Cardiac fibroblast (primary cell): Measurements from ENCODE around the gene HERPUD2.

Experiments
- DNase-seq, 2 donors: peaks; one replicate each; pipeline versions ENCODE4 v3.0.0 to v3.0.0-alpha.2; 2010; ENCODE audit warnings: low read depth in 2 of 2
- H3K4me3 ChIP-seq, 2 donors: replicated peaks in 1 of 2; 1 replicate in 1 of 2; 2 replicates in 1 of 2; pipeline ENCODE4 v1.5.1; 2011; ENCODE audit warnings: low read depth in 2 of 2, low read length in 2 of 2, mild to moderate bottlenecking in 2 of 2, moderate library complexity in 1 of 2
- CTCF ChIP-seq: IDR thresholded peaks from one replicate; pipeline ENCODE4 v1.5.1; 2011; ENCODE audit warnings: low read depth, mild to moderate bottlenecking, low read length, inconsistent platforms

HERPUD2 gene, protein sequence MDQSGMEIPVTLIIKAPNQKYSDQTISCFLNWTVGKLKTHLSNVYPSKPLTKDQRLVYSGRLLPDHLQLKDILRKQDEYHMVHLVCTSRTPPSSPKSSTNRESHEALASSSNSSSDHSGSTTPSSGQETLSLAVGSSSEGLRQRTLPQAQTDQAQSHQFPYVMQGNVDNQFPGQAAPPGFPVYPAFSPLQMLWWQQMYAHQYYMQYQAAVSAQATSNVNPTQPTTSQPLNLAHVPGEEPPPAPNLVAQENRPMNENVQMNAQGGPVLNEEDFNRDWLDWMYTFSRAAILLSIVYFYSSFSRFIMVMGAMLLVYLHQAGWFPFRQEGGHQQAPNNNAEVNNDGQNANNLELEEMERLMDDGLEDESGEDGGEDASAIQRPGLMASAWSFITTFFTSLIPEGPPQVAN

GRCh38 chr7:35694784-35695472, at the start of gene HERPUD2:
Gene HERPUD2 (minus strand): TSS chr7:35695135. CDS start chr7:35694330, 805 bp downstream.
- H3K4me3 ChIP-seq: peak within 1 kb of the TSS; percentile 87 to 89
- DNase-seq: peak; percentile 92 to 94
- no peak for TF ChIP-seq CTCF

GRCh38 chr7:35738889-35739288, 44.0 kb upstream of the HERPUD2 start:
- H3K4me3 ChIP-seq: no peak overlapping the region
- no peak for TF ChIP-seq CTCF
- no peak for DNase-seq

DNA sequence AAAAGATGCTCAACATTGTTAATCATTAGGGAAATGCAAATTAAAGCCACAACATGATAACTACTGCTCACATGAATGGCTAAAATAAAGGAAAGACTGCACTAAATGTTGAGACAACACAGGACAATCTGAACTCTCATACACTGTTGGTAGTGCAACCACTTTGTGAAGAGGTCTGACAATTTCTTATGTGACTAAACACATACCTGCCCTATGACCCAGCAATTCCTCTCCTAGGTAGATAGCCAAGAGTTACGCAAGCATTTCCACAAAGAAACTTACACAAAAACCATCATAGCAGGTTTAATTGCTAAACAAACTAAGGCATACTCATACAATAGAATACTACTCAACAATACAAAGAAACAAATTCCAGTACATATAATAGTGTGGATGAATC, 41.8 kb upstream of the HERPUD2 start:
- no peak for TF ChIP-seq CTCF
- peak; percentile 59 to 77 for DNase-seq
- H3K4me3 ChIP-seq: no peak overlapping the region

- no peak for DNase-seq
- no peak overlapping the region for H3K4me3 ChIP-seq
- no peak for TF ChIP-seq CTCF
These were observed 40.5 kb upstream of the HERPUD2 start for GRCh38 chr7:35735396-35735795.

DNA sequence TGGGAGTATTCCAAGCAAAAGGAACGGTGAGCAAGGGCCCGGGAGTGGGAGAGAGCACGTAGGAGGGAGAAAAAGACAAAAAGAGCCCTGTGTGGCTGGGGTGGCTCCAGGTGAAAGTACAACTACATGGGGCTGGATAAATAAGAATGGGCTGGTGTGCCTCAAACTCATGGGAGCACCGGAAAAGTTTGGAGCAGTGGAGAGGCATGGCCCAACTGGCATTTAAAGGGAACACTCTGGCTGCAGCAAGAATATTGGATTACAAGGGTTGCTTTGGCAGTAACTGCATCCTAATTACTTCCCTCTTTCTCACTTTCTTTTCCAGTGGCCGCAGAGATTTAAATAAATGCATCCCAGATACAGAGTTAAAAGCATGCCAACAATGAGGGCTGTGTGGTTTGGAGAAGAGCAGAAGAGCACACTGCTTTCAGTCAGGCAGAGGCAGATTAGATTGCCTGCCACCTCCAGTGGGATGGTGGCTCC, 39.1 kb upstream of the HERPUD2 start:
- DNase-seq: no peak
- no peak for TF ChIP-seq CTCF
- no peak overlapping the region for H3K4me3 ChIP-seq

- no peak for TF ChIP-seq CTCF
- no peak overlapping the region for H3K4me3 ChIP-seq
- no peak for DNase-seq
These were observed 36.4 kb upstream of the HERPUD2 start for GRCh38 chr7:35731349-35731748.
